Measurements from ENCODE around the gene TIPARP. TPM values are rescaled to one million over a fixed set of nuclear protein-coding genes. Genes with fewer than 3 reads are reported as not detected.

The TIPARP gene
- total and polyA plus RNA-seq, 2 of the 13 experiments (the other 11 are each of a cell fraction or from before 2014, with no cell fraction given), result 7.3 to 19.7 TPM

GRCh38 chr3:156681002-156681401 lies 6.6 kb downstream of the TIPARP start (continued):
- no peak for TF ChIP-seq PRDM4 (CRISPR knock-in tag; IDR thresholded peaks at IDR 0.05; ENCODE audit: borderline replicate concordance)
- TF ChIP-seq MTA3 (CRISPR knock-in tag; IDR thresholded peaks at IDR 0.05), result no peak
- TF ChIP-seq CEBPZ (IDR thresholded peaks at IDR 0.05; ENCODE audit: low read length), result no peak
- TF ChIP-seq RFX1 (IDR thresholded peaks at IDR 0.05), result peak; percentile 64; the same call in 1 of the 2 replicates
- no peak for TF ChIP-seq TERF1 (CRISPR knock-in tag; IDR thresholded peaks at IDR 0.05)
- peak; percentile 76 for TF ChIP-seq CEBPB (IDR thresholded peaks at IDR 0.05; ENCODE audit: borderline replicate concordance, low read depth, low read length)
- no peak for TF ChIP-seq HMG20B (CRISPR knock-in tag; conservative IDR thresholded peaks at IDR 0.05)
- TF ChIP-seq ZNF510 (CRISPR knock-in tag; IDR thresholded peaks at IDR 0.05; ENCODE audit: low read depth), result no peak
- TF ChIP-seq CREM (IDR thresholded peaks at IDR 0.05), result no peak
- TF ChIP-seq CREM (CRISPR knock-in tag; IDR thresholded peaks at IDR 0.05), result no peak
- no peak for TF ChIP-seq ZGPAT (CRISPR knock-in tag; IDR thresholded peaks at IDR 0.05)
- TF ChIP-seq JARID2 (CRISPR knock-in tag; IDR thresholded peaks at IDR 0.05; ENCODE audit: insufficient replicate concordance), result no peak
- no peak for TF ChIP-seq PPARG (CRISPR knock-in tag; conservative IDR thresholded peaks at IDR 0.05)
- no peak for TF ChIP-seq SAP130 (CRISPR knock-in tag; IDR thresholded peaks at IDR 0.05; ENCODE audit: low read depth)
- TF ChIP-seq TBX3 (IDR thresholded peaks at IDR 0.05; ENCODE audit: borderline replicate concordance), result peak; percentile 33; the same call in 1 of the 2 replicates
- TF ChIP-seq ZSCAN25 (CRISPR knock-in tag; IDR thresholded peaks at IDR 0.05), result no peak
- no peak for TF ChIP-seq ATF2 (CRISPR knock-in tag; IDR thresholded peaks at IDR 0.05)
